BLaER1 (cell line): ENCODE measurements around the gene RASL12.
"Not testable (repeated sequence)": the region's sequence is repeated elsewhere in the genome, so short reads cannot be mapped to it uniquely, and the experiment has no call there.

Experiments used
- H3K27ac ChIP-seq: shearing (Covaris generic); formaldehyde crosslinking; 2 replicates; pipeline ENCODE4 v1.8.1; 2022
- H3K27me3 ChIP-seq: shearing (Covaris generic); formaldehyde crosslinking; 2 replicates; pipeline ENCODE4 v1.8.1; 2022
- H3K36me3 ChIP-seq: shearing (Covaris generic); formaldehyde crosslinking; 2 replicates; pipeline ENCODE4 v1.8.1; 2022
- H3K4me1 ChIP-seq: shearing (Covaris generic); formaldehyde crosslinking; 2 replicates; pipeline ENCODE4 v1.8.1; 2022
- H3K4me2 ChIP-seq: shearing (Covaris generic); formaldehyde crosslinking; 2 replicates; pipeline ENCODE4 v1.8.1; 2022
- H3K4me3 ChIP-seq: shearing (Covaris generic); formaldehyde crosslinking; 2 replicates; pipeline ENCODE4 v1.8.1; 2022
- H3K9ac ChIP-seq: shearing (Covaris generic); formaldehyde crosslinking; 2 replicates; pipeline ENCODE4 v1.8.1; 2022
- H3K9me3 ChIP-seq: shearing (Covaris generic); formaldehyde crosslinking; 2 replicates; pipeline ENCODE4 v1.8.1; 2022
- H4K20me1 ChIP-seq: shearing (Covaris generic); formaldehyde crosslinking; 2 replicates; pipeline ENCODE4 v1.8.1; 2022
- Cebpa-rat ChIP-seq: shearing (Covaris generic); IDR thresholded peaks from 2 replicates; pipeline ENCODE4 v1.8.1; 2022

RASL12 gene

GRCh38 chr15:65048241-65048640 lies 19.6 kb downstream of the RASL12 start:
- TF ChIP-seq Cebpa-rat, result no peak
- no peaks in the 10 kb centered on the region for H3K27me3 ChIP-seq
- H3K4me2 ChIP-seq, result no peak overlapping the region
- H3K9me3 ChIP-seq, result no peaks in the 10 kb centered on the region
- no peaks in the 10 kb centered on the region for H3K36me3 ChIP-seq
- no peak overlapping the region for H3K4me3 ChIP-seq
- no peak overlapping the region for H3K27ac ChIP-seq
- no peak overlapping the region for H3K9ac ChIP-seq
- peaks cover 18% of the 10 kb centered on the region for H3K4me1 ChIP-seq
- H4K20me1 ChIP-seq, result no peaks in the 10 kb centered on the region

GRCh38 chr15:65044724-65045481 lies 22.9 kb downstream of the RASL12 start, which contains the start of gene SLC51B:
SLC51B (plus strand) TSS chr15:65045387; CDS start chr15:65050005, 4,618 bp downstream.
- H3K9ac ChIP-seq, result no peak within 1 kb of the TSS
- no peak within 1 kb of the TSS for H3K27ac ChIP-seq
- H3K4me2 ChIP-seq, result no peak within 1 kb of the TSS
- H4K20me1 ChIP-seq, result no peaks in the 10 kb centered on the region
- no peaks in the 10 kb centered on the region for H3K36me3 ChIP-seq
- no peaks in the 10 kb centered on the region for H3K27me3 ChIP-seq
- no peaks in the 10 kb centered on the region for H3K9me3 ChIP-seq
- peaks cover 18% of the 10 kb centered on the region for H3K4me1 ChIP-seq
- no peak for TF ChIP-seq Cebpa-rat
- no peak within 1 kb of the TSS for H3K4me3 ChIP-seq

- not testable (repeated sequence) for H3K36me3 ChIP-seq, H3K4me2 ChIP-seq, H3K9ac ChIP-seq, H3K9me3 ChIP-seq, H3K27me3 ChIP-seq, H4K20me1 ChIP-seq, H3K27ac ChIP-seq, H3K4me3 ChIP-seq
- H3K4me1 ChIP-seq, result peaks cover 11% of the 10 kb centered on the region
Observed at GRCh38 chr15:65044218-65044617, 23.6 kb downstream of the RASL12 start.

- no peaks in the 10 kb centered on the region for H3K36me3 ChIP-seq
- H3K9ac ChIP-seq, result no peak overlapping the region
- H3K4me1 ChIP-seq, result peaks cover 7% of the 10 kb centered on the region
- H3K9me3 ChIP-seq, result no peaks in the 10 kb centered on the region
- TF ChIP-seq Cebpa-rat, result no peak
- no peak overlapping the region for H3K4me3 ChIP-seq
- H3K27ac ChIP-seq, result no peak overlapping the region
- H3K27me3 ChIP-seq, result no peaks in the 10 kb centered on the region
- H3K4me2 ChIP-seq, result no peak overlapping the region
- no peaks in the 10 kb centered on the region for H4K20me1 ChIP-seq
Observed at GRCh38 chr15:65042776-65043327, 24.9 kb downstream of the RASL12 start.

- Histone ChIP-seq H3K4me2 (0 out of 2 replicates have a peak overlapping the region, but pooled peaks have one; percentile 15), H3K9me3 (no peaks in the 10 kb centered on the region), H3K36me3 (no peaks in the 10 kb centered on the region), H3K4me3 (no peak overlapping the region), H4K20me1 (no peaks in the 10 kb centered on the region), H3K27me3 (no peaks in the 10 kb centered on the region), H3K4me1 (peaks cover 7% of the 10 kb centered on the region), H3K9ac (no peak overlapping the region), H3K27ac (no peak overlapping the region)
- no peak for TF ChIP-seq Cebpa-rat
Observed at GRCh38 chr15:65041787-65042186, 26.0 kb downstream of the RASL12 start.

GRCh38 chr15:65040461-65040860 lies 27.3 kb downstream of the RASL12 start:
- Histone ChIP-seq H3K4me1 (peaks cover 7% of the 10 kb centered on the region), H3K27ac (no peak overlapping the region), H3K9me3 (no peaks in the 10 kb centered on the region), H3K4me3 (no peak overlapping the region), H4K20me1 (no peaks in the 10 kb centered on the region), H3K27me3 (no peaks in the 10 kb centered on the region), H3K9ac (no peak overlapping the region), H3K36me3 (no peaks in the 10 kb centered on the region), H3K4me2 (no peak overlapping the region)
- no peak for TF ChIP-seq Cebpa-rat

GRCh38 chr15:65038836-65039235 lies 29.0 kb downstream of the RASL12 start:
- H3K36me3 ChIP-seq, result no peaks in the 10 kb centered on the region
- H4K20me1 ChIP-seq, result no peaks in the 10 kb centered on the region
- H3K4me1 ChIP-seq, result peaks cover 8% of the 10 kb centered on the region
- H3K9ac ChIP-seq, result no peak overlapping the region
- no peak overlapping the region for H3K27ac ChIP-seq
- H3K4me2 ChIP-seq, result no peak overlapping the region
- H3K27me3 ChIP-seq, result no peaks in the 10 kb centered on the region
- TF ChIP-seq Cebpa-rat, result no peak
- no peak overlapping the region for H3K4me3 ChIP-seq
- H3K9me3 ChIP-seq, result no peaks in the 10 kb centered on the region

- no peaks in the 10 kb centered on the region for H4K20me1 ChIP-seq
- no peak overlapping the region for H3K4me3 ChIP-seq
- TF ChIP-seq Cebpa-rat, result no peak
- H3K36me3 ChIP-seq, result no peaks in the 10 kb centered on the region
- no peaks in the 10 kb centered on the region for H3K27me3 ChIP-seq
- H3K9me3 ChIP-seq, result no peaks in the 10 kb centered on the region
- H3K4me2 ChIP-seq, result no peak overlapping the region
- no peak overlapping the region for H3K27ac ChIP-seq
- H3K4me1 ChIP-seq, result peaks cover 12% of the 10 kb centered on the region
- H3K9ac ChIP-seq, result no peak overlapping the region
Observed at GRCh38 chr15:65038428-65038827, 29.4 kb downstream of the RASL12 start.

GRCh38 chr15:65037309-65037708 lies 30.5 kb downstream of the RASL12 start:
- Histone ChIP-seq H3K4me1 (peaks cover 20% of the 10 kb centered on the region), H3K4me3 (no peak overlapping the region), H3K4me2 (no peak overlapping the region), H3K36me3 (no peaks in the 10 kb centered on the region), H4K20me1 (no peaks in the 10 kb centered on the region), H3K9ac (no peak overlapping the region), H3K27ac (no peak overlapping the region), H3K27me3 (no peaks in the 10 kb centered on the region), H3K9me3 (no peaks in the 10 kb centered on the region)
- TF ChIP-seq Cebpa-rat, result no peak

GRCh38 chr15:65034719-65035118 lies 33.1 kb downstream of the RASL12 start:
- H3K36me3 ChIP-seq, result no peaks in the 10 kb centered on the region
- no peaks in the 10 kb centered on the region for H3K27me3 ChIP-seq
- H3K27ac ChIP-seq, result no peak overlapping the region
- H3K4me1 ChIP-seq, result peaks cover 19% of the 10 kb centered on the region
- H3K4me2 ChIP-seq, result no peak overlapping the region
- no peaks in the 10 kb centered on the region for H3K9me3 ChIP-seq
- no peaks in the 10 kb centered on the region for H4K20me1 ChIP-seq
- no peak overlapping the region for H3K9ac ChIP-seq
- TF ChIP-seq Cebpa-rat, result no peak
- no peak overlapping the region for H3K4me3 ChIP-seq
